ENCODE data around the gene CEP83. TPM values are rescaled to one million over a fixed set of nuclear protein-coding genes. Genes with fewer than 3 reads are reported as not detected.

CEP83 gene
- total RNA-seq, 2 donors from 2014 or later: 10.3 to 17.5 TPM

DNA sequence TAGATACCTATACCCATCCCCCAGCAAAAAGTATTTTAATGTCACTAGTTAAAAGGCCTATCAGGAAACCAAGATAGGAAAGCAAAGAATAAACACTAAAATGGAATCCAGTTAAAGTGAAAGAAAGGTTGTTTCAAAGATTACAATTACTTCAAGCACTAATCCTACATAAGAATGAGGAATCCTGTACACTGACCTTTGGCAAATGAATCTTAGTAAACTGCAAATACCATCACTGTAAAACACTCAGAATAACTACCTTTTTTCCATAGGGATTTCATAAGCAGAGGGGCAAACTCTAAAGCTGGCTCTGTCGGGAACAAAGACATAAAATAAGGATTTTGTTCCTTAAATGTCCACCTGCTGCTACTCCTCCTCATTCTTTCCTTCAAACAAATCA lies 25.9 kb downstream of the CEP83 start:
- H3K27me3 ChIP-seq: no peaks in the 10 kb centered on the region
- no peak overlapping the region for H3K4me3 ChIP-seq
- no peak overlapping the region for H3K27ac ChIP-seq
- intact Hi-C loops (cut with DNase I): loop anchor here (5.0 kb wide), 1 partner anchor 286 kb away; the partner anchor contains the start of gene PLXNC1
- H3K36me3 ChIP-seq: no peaks in the 10 kb centered on the region
- DNase-seq: no peak
- H3K4me1 ChIP-seq: no peaks in the 10 kb centered on the region
- no peak overlapping the region for H3K9ac ChIP-seq (ENCODE audit: low read depth in 2 of 2, low read length in 2 of 2)
- H3K9me3 ChIP-seq: no peaks in the 10 kb centered on the region
- TF ChIP-seq, protein P1, sequence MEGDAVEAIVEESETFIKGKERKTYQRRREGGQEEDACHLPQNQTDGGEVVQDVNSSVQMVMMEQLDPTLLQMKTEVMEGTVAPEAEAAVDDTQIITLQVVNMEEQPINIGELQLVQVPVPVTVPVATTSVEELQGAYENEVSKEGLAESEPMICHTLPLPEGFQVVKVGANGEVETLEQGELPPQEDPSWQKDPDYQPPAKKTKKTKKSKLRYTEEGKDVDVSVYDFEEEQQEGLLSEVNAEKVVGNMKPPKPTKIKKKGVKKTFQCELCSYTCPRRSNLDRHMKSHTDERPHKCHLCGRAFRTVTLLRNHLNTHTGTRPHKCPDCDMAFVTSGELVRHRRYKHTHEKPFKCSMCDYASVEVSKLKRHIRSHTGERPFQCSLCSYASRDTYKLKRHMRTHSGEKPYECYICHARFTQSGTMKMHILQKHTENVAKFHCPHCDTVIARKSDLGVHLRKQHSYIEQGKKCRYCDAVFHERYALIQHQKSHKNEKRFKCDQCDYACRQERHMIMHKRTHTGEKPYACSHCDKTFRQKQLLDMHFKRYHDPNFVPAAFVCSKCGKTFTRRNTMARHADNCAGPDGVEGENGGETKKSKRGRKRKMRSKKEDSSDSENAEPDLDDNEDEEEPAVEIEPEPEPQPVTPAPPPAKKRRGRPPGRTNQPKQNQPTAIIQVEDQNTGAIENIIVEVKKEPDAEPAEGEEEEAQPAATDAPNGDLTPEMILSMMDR (IDR thresholded peaks at IDR 0.05): no peak

DNA sequence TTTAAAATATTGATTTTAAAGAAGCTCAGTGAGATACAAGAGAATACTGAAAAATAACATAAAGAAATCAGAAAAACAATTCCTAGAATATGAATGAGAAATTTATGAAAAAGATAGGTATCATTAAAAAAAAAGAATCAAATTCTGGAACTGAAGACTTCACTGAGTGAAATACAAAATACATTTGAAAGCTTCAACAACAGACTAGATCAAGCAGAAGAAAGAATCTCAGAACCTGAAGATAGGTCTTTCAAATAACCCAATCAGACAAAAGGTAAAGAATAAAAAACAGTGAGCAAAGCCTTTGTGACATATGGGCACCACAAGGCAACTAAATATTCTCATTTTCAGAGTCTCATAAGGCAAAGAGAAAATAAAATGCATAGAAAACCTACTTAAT lies 29.4 kb downstream of the CEP83 start:
- Histone ChIP-seq H3K36me3 (no peaks in the 10 kb centered on the region), H3K4me1 (no peaks in the 10 kb centered on the region), H3K27me3 (no peaks in the 10 kb centered on the region), H3K27ac (no peak overlapping the region), H3K9ac (ENCODE audit: low read depth in 2 of 2, low read length in 2 of 2) (no peak overlapping the region), H3K4me3 (no peak overlapping the region), H3K9me3 (no peaks in the 10 kb centered on the region)
- TF ChIP-seq, protein P1 (IDR thresholded peaks at IDR 0.05): no peak
- DNase-seq: no peak
- intact Hi-C loops (cut with DNase I): loop anchor here (5.0 kb wide), 1 partner anchor 283 kb away; the partner anchor contains the start of gene PLXNC1

DNA sequence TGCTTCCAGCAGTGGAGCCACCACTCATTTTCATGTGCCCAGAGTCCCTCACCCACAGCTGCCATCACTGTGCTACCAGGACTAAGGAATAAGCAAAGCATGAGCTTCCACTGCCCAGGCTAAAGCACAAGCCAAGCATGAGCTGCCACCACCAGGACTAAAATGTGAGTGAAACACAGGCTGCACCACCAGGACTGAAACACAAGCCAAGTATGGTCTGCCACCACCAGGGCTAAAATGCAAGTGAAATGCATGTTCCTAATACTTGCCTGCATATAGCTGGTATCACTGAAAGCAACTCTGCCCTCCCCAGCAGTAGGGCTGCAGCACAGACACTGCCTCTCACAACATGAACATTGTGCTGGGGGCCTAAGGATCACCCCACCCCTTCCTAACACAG lies 30.0 kb downstream of the CEP83 start:
- Histone ChIP-seq H3K4me3 (no peak overlapping the region), H3K9ac (ENCODE audit: low read depth in 2 of 2, low read length in 2 of 2) (no peak overlapping the region), H3K27me3 (no peaks in the 10 kb centered on the region), H3K4me1 (no peaks in the 10 kb centered on the region), H3K36me3 (no peaks in the 10 kb centered on the region), H3K9me3 (no peaks in the 10 kb centered on the region), H3K27ac (no peak overlapping the region)
- TF ChIP-seq, protein P1 (IDR thresholded peaks at IDR 0.05): no peak
- intact Hi-C loops (cut with DNase I): loop anchor here (5.0 kb wide), 1 partner anchor 282 kb away; the partner anchor contains the start of gene PLXNC1
- DNase-seq: no peak

DNA sequence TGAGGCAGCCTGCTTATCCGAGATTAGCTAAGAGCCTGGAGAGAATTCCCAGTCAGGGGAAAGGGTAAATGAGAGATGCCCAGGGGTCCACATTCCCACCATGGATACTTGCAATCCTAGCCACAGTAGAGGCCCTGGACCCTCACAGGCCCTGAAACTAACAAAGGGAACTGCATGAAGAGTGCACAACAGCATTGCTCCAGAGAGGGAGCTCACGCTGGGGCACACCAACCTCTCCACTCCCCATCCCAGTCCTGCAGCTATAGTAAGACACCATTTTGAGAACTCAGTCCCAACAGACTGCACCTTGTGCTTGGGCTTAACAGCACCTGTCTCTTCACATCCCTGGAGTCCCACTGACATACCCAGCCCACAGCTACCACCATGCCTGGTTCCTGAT lies 30.5 kb downstream of the CEP83 start:
- H3K9ac ChIP-seq (ENCODE audit: low read depth in 2 of 2, low read length in 2 of 2): no peak overlapping the region
- no peaks in the 10 kb centered on the region for H3K27me3 ChIP-seq
- no peak overlapping the region for H3K4me3 ChIP-seq
- no peaks in the 10 kb centered on the region for H3K36me3 ChIP-seq
- no peak overlapping the region for H3K27ac ChIP-seq
- TF ChIP-seq, protein P1 (IDR thresholded peaks at IDR 0.05): no peak
- no peak for DNase-seq
- no peaks in the 10 kb centered on the region for H3K4me1 ChIP-seq
- intact Hi-C loops (cut with DNase I): no loop called here
- no peaks in the 10 kb centered on the region for H3K9me3 ChIP-seq

DNA sequence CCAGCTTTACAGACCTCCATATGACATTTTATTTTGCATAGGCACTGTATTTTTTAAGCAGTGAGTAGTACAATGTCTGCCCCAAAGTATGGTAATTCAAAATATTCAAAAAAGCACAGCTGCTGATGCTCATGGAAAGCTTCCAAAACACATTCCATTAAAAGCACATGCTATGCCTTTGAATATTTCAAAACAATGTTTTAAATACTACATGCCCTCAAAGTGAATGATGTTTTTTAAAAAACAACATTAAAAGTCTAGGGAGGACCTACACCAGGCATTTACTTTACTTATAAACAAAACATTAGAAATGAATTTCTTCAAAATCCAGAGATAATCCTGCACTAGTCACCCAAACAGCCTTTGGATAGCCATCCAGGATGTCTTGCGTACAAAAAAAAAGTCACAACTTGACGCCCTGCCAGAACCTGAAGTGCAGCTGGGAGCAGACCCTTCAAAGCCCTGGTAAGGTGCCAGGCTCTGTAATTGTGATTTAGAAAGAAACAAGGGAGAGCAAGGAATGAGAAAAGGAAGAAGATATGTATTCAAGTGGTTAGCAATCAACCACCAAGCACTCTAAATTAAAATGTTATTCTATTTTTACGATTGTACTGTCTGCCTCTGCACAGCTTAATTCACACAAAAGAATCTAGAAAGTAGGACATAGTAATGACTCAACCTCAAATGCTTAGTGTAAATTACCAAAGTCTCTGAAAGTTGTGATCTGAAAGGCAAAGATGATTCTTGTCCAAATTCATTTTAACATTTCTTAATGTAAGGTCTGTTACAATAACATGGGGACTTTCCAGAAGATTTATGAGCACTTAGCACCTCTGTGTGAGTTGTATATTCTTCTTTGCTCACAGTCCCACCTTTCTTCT lies 31.9 kb downstream of the CEP83 start:
- TF ChIP-seq, protein P1 (IDR thresholded peaks at IDR 0.05): no peak
- Histone ChIP-seq H3K9me3 (no peaks in the 10 kb centered on the region), H3K4me1 (no peaks in the 10 kb centered on the region), H3K36me3 (no peaks in the 10 kb centered on the region), H3K9ac (ENCODE audit: low read depth in 2 of 2, low read length in 2 of 2) (no peak overlapping the region), H3K27ac (no peak overlapping the region), H3K27me3 (no peaks in the 10 kb centered on the region), H3K4me3 (no peak overlapping the region)
- peak; percentile 41 for DNase-seq
- intact Hi-C loops (cut with DNase I): no loop called here

Measured in colonic mucosa (tissue), 4 donors.